ENCODE measurements around the gene SDF2L1.

SDF2L1 gene

DNA sequence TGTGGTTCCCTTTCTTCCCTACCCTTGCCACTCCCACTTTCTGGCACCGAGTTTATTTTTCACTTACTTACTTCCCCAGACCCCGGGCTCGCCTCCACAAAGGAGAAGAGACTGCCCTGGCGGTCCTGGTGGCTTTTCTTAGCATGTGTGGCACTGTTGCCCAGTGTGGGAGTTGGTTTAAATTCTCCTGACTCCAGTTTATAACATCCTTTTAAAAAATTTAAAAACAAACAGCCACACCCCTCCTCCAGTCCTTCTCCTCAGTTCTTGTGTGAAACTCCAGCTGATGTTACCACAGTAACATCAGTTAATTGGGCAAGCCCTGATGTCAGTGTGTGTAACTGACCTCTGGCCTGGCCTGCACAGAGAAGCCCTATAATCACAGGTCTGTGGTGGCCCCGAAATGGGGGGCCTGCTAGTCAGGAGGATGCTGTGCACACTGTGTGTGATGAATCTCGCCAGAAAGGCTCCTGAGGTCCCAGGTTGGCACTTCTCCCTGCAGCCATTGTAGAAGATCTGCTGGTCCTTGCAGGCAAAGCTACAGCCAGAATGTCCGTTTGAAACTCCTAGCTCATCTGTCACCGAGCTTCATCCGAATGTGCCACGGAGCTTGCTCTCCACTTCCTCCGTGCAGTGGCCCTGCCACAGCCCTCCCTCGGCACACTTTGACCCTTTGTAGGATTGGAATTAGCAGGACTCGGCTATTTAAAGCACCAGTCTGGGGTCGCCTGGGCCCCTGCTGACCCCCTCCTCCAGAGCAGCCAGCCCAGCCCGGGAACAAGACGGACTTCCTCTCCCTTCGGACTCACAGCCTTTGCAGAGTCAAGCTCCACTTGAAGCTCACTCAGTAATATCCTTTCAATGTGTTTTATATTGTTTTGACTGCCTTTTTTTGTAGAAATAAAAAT, 19.8 kb upstream of the SDF2L1 start:
- in situ Hi-C loops (cut with MboI; ENCODE audit: low sequenced_read_pairs), result no loop called here

DNA sequence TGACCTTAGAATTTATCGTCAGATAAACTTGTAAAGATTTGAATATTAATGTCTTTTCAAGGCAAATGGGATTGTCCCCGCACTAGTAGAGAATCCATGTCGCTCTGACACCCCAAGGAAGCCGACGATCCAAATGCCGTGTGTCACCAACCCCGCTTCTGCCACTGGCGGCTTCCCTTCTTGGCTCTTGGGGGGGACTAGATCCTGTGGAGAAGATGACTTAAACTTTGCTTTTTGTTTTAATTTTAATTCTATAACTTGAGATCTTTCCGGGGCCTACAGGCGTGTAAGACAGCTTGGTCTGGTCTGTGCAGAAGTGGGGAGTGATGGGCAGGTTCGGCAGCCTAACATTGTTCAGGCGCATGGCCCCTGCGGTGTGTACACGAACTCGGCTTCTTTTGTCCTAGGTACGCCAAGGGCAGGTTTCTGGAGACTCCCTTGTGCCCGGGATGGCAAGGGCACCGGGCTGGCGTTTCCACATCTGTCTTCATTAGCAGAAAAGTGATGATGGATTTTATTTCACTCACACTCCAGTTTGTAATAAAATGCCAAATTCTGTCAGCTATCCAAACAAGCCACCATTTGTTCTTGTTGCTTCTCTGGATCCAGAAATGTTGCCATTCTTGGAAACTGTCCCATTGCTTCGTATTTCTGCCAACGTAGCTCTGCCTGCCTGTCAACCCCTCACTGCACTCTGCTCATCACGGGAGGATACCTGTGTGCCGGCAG, 19.0 kb upstream of the SDF2L1 start:
- in situ Hi-C loops (cut with MboI; ENCODE audit: low sequenced_read_pairs), result no loop called here

DNA sequence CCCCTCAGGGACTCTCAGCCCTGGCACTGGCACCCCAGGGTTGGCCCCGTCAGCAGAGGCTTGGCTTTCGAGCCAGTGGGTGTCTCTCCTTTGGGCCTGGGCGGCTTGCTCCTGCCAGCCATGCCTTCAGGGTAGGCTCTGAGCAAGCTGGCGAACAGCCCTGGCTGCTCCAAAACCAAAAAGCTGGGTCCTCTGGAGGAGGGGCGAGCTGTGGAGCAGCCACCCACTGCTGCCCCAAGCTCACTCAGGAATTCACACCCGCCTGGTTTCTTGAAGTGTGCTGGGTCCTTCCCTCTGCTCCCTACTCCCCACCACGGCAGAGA, 18.5 kb upstream of the SDF2L1 start:
- in situ Hi-C loops (cut with MboI; ENCODE audit: low sequenced_read_pairs), result no loop called here

DNA sequence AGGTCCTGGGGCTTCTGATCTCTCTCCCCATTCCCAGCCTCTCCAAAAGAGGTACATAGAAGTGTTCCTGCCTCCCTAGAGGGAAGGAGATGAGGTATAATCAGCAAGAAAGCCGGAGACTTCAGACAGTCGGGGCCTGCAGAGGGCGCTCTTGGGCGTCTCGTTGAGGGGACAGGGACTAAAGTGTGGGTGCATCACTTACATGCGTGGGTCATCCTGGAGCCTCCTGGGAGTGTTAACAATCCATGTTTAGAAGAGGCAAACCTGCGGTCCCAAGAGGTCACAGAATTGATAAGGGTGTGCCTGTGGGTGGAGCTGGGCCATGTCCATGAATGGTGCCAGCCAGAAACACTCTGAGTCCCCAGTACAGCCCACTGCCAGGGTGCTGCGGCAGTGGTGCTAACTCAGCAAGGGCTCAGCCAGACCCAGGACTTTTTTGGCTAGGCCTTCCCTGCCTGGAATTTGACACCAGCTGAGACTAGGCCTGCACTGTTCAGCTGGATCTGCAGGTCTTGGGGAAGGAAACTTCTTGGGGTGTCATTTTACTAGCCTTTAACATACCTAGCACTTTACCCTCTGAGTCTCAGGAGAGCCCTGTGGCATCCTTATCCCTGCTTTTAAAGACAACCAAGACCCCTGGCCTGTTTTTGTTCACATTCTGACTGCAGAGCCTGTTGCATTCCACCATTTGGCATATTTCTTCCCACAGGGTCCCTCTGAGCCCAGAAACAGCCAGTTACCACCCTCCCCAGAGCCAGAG, 17.8 kb upstream of the SDF2L1 start:
- in situ Hi-C loops (cut with MboI; ENCODE audit: low sequenced_read_pairs), result no loop called here

DNA sequence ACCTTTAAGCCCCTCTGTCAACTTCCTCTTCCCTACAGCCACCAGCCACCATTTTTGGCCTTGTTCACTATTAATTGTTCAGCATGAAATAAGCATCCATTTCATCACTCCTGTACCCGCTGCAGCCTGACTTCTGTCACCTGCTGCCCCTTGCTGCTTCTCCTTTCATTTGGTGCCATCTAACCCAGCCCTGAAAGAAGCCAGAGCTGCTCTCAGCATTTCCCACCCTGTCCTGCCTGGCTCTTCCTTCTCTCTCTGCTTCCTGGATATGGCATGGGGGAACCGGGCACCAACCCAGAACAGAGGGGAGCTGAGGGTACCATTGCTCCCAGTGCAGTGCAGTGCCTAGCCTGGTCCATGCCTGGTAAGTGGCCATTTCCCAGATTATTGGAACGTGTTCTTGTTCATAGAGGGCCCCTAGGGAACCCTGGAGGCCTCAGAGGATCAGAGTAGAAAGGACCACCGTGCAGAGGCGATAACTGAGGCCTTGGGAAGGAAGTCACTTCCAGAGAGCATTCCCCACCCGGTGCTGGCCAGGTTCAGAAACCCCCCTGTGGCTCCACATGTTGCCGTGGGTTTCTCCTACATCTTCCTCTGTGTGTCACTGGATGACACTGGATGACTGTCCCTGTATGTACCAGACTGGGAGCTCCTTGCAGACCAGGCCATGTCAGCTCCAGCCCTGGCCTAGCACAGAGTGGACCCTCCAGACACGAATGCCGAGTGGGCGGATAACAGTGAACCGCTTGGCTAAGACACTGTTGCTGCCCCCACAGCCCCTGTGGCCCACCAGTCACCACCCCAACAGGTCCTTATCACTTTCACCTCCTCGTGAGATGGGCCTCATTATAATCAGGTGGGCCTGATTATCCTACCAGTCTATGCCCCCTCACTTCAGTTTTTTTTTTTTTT, 17.0 kb upstream of the SDF2L1 start:
- in situ Hi-C loops (cut with MboI; ENCODE audit: low sequenced_read_pairs), result no loop called here

DNA sequence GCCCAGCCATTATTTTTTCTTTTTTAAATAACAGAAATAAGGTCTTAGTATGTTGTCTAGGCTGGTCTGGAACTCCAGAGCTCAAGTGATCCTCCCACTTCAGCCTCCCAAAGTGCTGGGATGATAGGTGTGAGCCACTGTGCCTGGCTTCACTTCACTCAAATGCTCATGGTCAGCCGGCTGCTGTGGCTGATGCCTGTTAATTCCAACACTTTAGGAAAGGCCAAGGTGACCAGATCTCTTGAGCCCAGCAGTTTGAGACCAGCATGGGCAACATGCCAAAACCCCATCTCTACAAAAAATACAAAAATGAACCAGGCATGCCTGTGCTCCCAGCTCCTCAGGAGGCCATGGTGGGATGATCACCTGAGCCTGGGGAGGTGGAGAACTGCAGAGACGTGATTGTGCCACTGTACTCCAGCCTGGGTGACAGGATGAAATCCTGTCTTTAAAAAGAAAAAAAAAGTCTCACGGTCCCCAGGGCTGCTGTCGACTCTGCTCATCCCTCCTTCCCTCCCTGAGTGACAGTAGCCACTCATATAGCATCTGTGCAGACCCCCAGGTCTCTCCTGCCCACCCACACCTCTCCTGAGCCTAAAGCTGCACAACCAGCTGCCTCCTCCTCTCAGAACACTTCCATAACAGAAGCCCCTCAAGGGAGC, 15.9 kb upstream of the SDF2L1 start:
- in situ Hi-C loops (cut with MboI; ENCODE audit: low sequenced_read_pairs), result no loop called here

DNA sequence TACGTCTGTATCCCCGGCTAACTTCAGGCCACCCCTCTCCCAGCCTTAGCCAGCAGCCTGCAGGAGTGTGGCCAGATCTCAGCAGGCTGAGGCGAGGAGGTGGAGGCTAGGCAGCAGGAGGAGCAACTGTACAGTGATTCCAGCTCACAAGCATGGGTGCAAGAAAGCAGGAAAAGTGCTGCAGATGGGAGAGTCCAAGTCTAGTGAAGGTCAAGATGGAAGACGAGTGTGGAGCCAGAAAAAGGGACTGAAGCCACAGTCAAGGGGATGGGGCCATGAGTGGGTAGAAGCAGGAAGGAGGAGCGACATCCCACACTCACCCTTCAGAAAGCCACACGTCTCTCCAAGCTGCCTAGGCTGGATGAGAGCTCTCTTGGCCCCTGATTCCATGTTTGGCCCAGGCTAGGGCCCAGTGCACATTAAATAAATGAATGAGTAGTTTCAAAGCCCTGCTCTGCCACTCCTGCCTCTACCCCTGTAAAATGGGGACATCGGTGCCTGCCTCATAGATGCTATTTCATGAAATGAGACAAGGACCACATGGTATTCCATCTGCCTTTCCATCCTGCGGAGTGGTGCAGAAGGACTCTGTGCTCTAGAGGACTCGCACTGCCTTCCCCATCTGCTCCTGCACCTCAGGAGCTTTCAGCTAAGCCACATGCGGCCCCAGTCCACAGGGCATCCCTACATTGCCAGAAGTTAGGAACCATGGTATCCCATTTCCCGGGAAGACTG, 15.2 kb upstream of the SDF2L1 start:
- in situ Hi-C loops (cut with MboI; ENCODE audit: low sequenced_read_pairs), result no loop called here

DNA sequence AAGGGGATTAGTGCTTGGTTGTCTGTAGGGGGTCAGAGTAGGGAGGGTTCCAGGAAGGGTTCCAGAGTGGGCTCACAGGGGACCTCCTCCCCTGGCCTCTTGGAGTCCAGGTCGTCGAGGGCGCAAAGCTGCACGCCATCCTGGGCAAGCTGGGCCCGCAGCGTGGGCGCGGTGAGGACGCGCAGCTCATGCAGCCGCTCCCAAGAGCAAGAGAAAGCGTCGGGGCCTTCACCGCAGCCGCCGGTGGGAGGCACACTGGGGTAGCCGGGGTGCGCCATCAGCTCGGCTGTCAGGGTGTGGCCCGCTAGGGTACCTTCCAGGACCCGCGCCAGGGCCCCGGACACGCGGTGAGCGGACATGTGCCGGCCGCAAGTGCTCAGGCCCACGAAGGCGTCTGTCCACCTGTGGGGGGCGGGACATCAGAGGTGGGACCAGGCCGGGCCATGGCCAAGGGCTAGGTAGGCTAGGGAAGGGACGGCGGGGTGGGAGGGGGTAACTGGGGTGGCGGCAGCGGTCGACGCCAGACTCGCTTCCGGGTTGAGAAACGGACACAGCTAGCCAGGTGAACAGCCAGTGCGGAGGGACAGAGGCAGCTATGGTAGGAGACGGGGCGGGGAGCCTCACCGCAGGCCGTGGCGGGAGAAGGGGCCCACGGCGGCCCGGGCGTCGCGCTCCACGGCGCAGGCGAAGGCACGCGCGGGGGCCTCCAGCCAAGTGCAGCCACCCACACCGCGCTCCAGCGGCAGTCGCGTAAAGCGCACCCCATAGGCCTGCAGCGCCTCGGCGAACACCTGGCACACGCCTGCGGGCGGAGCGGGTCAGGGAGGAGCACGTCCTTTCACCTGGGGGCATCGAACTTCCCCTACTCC, 13.5 kb upstream of the SDF2L1 start:
- in situ Hi-C loops (cut with MboI; ENCODE audit: low sequenced_read_pairs), result no loop called here

DNA sequence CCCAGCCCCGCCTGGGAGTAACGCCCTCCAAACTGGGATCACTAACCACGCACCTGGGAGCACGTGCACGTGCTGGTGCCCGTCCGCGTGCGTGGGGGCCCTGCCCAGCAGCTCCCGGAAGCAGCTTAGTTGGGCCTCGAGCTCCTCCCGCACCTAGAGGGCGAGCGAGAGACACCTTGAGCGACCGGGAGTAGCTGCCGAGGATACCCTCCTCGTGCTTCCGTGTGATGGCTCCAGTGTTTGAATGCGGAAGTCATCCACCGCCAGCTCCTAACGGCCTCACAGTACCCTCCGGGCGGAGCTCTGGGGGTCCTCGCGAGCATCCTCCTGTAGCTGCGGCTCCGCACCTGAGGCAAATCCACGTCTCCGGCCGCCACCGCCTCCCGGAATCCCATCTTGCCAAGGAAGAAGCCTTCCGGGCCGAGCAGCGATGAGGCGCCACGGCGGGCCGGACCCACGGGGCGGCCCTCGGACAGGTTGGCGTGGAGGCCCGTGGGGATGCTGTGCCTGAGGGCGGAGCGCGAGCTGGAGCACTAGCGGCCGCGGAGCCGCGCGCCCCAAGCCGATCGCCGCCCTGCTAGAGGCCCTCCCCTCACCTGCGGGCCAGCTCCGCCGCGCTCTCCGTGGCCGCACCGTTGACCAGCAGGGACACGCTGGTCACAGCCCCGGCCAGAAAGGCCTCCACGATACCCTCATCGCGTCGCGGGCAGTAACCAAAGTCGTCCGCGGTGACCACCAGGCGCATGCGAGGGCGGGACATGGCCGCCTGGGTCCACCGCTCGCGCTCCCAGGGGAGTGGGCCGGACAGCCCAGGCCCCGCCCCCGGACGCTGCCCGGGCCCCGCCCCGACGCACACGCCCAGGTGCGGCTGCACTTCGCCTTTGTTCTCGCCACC, 12.6 kb upstream of the SDF2L1 start, which contains the start of gene YDJC:
Gene YDJC (minus strand): TSS at position 768 of the 895 bp plus-strand sequence. CDS start 8 bp downstream, at position 760.
- in situ Hi-C loops (cut with MboI; ENCODE audit: low sequenced_read_pairs), result no loop called here

DNA sequence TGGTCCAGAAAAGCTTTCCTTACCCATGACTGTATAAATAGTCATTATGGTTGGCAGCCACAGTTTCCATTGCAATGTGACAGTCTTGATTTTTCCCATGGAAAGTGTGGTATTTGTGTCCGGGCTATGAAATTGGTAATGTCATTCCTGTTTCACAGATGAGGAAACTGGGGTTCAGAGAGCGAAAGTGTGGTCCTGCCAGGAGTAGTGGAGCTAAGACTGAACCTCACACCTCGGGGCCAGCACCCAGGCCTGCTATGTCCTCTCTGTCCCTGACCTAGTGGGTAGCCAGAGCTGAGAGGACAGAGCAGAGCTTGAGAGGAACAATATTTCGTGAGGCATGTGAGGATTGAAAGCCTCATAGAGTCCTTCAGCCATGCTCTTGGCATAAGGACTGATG, 11.1 kb upstream of the SDF2L1 start:
- in situ Hi-C loops (cut with MboI; ENCODE audit: low sequenced_read_pairs), result no loop called here

DNA sequence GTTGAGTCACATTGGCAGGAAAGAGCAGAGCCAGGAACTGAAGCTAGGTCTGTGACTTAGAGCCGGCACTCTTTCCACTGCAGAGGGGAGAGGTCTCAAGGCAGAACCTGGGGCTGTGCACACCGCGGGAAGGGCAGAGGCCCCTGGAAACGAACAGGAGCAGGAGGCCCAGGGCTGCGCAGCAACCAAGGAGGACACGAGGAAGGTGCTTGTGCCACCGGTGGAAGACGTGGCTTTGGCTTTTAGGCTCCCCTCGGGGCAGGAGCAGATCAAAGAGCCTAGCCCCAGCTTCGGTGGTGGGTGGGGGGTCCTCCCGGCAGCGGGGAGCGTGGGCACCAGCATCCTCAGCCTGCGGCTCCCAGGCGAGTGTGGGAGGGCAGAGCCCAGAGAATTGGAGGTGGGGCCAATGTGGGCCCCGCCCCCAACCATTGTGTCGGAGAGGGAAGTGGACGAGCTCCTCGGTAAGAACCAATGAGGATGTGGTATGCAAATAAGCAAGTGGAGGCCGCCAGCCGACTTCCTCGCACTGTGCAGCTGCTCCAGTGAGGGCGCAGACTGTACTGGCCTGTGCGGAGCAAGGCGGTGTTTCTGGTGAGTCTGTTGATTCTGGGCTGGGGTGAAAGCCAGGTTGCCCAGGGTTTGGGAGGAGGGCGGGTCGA, 9.7 kb upstream of the SDF2L1 start, which contains the start of gene CCDC116:
Gene CCDC116 (plus strand): TSS at position 524 of the 659 bp plus-strand sequence. CDS start 422 bp downstream, outside the sequence.
- in situ Hi-C loops (cut with MboI; ENCODE audit: low sequenced_read_pairs), result no loop called here

DNA sequence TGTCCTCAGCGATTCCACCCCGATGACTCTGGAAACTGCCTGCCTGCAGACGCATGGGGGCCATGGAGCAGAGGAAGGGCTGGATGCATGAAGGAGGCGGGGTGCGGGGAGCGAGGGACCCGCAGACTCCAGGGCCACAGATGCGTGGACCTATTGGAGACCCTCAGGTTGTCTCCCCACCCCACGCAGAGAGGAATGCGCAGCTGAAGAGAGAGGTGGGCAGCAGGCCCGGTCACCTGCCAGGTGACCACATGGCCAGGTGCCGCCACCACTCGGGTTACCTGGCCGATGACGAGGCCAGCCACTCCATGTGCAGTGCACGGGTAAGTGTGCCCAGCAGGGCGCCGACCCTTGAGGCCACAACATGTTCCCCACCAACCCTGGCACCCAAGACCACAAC, 9.2 kb upstream of the SDF2L1 start:
- in situ Hi-C loops (cut with MboI; ENCODE audit: low sequenced_read_pairs), result no loop called here

DNA sequence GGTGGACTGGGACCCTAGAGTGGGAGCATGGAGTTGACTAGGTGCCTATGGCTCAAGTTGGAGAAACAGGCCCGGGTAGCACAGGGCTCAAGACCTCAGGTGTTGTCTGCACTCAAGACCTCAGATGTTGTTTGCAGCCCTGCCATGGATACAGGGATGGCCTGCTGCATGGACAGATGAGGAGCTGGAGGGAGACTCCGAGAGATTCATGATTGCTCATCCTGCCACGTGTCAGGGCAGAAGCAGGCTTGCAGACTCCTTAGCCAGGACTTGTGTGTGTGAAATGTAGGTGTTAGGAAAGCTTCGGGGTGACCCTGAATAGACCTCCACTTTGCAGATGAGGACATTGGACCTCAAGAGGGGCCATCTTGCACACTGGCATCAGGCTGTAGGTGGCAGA, 8.6 kb upstream of the SDF2L1 start:
- in situ Hi-C loops (cut with MboI; ENCODE audit: low sequenced_read_pairs), result no loop called here

DNA sequence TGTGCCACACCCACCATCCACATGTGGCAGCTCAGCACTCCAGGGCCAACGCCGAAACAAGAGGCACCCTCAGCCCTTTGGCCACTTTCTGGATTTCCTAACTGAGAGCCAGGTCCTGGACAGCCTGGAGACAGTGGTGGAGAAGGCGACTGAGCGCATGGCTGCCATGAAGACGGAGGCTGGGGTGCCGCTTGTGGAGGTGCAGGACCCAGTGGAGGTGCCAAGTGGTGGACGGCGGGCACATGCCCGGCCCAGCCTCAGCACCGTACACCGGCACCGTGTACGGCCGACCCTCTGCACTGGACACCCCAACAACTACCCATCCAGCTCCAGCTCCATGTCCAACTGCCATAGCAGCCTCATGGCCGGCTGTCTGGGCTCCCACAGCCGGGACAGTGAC, 8.0 kb upstream of the SDF2L1 start:
- in situ Hi-C loops (cut with MboI; ENCODE audit: low sequenced_read_pairs), result no loop called here

DNA sequence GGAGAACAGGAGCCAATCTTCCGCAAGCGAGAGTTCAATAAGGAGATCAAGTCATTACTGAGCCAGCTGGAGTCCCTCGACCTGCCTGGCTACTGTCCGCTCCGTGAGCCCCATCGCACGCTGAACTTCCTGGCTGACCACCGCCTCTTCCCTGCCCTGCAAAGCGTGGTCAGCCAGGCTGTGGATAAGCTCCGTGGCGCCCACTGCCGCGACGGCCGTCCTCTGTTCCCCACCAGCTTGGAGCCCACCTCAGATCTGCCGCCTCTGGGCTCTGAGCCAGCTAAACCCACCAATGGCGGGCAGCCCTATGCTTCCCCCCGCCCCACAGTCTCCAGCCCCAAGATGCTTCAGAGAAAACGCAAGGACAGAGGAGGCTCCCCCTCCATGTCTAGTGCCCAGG, 7.3 kb upstream of the SDF2L1 start:
- in situ Hi-C loops (cut with MboI; ENCODE audit: low sequenced_read_pairs), result no loop called here

DNA sequence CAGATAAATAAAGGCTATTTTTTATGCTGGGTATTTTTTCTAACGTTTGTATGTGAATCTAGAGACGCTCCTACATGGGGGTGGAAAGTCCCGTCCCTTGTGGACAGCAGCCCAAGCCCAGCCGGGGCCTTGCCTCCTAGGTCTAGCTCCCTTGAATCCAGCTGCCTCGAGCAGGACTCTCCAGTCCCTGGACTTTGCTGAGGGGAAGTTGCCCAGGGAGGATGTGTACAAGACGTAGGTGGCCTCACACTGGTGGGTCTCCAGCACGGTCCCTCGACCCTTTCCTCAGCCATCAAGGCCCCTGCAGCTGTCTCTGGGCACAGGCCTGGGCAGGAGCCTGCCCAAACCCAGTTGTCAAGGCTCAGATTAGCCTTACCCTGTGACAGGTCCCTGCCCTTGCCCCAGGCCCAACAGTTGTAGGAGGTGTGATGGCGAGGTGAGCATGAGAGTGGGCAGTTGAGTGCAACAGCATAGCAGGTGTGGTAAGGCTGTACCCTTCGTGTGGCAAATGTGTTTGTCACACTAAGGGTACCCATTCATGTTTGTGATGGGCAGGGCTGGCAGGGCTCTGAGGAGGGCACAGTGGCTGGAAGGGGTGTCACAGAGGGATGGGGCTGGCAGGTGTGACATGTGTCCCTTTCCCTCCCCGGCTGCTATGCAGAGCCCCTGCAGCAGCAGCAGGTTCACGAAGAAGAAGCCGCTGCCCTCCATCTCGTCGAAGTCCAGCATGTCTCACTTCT, 6.2 kb upstream of the SDF2L1 start:
- in situ Hi-C loops (cut with MboI; ENCODE audit: low sequenced_read_pairs), result no loop called here
